Subcutaneous abdominal adipose tissue (tissue), 5 donors: ENCODE measurements around the gene RNU6-7.

ENCODE experiments used
- H3K27ac ChIP-seq: one replicate; pipeline ENCODE4 v1.7.0; 2013; ENCODE audit warnings: low read depth, mild to moderate bottlenecking, inconsistent platforms, low read length, moderate library complexity
- H3K27me3 ChIP-seq, 5 donors: one replicate each; pipeline ENCODE4 v1.7.0; 2013; ENCODE audit warnings: low read length in 5 of 5, inconsistent platforms in 1 of 5; ENCODE audit not compliant: control insufficient read depth in 5 of 5, insufficient read depth in 4 of 5
- H3K36me3 ChIP-seq, 5 donors: one replicate each; pipeline ENCODE4 v1.7.0; 2013; ENCODE audit warnings: low read length in 5 of 5; ENCODE audit not compliant: control insufficient read depth in 5 of 5, insufficient read depth in 5 of 5
- H3K4me1 ChIP-seq, 5 donors: one replicate each; pipeline ENCODE4 v1.7.0; 2013; ENCODE audit warnings: low read length in 5 of 5, mild to moderate bottlenecking in 3 of 5, moderate library complexity in 1 of 5; ENCODE audit not compliant: control insufficient read depth in 5 of 5, insufficient read depth in 5 of 5
- H3K4me3 ChIP-seq, 5 donors: one replicate each; pipeline ENCODE4 v1.7.0; 2013; ENCODE audit warnings: low read length in 5 of 5, low read depth in 1 of 5
- H3K9ac ChIP-seq, 5 donors: one replicate each; pipeline ENCODE4 v1.7.0; 2013; ENCODE audit warnings: low read length in 5 of 5, mild to moderate bottlenecking in 4 of 5, moderate library complexity in 3 of 5
- H3K9me3 ChIP-seq, 5 donors: one replicate each; pipeline ENCODE4 v1.7.0; 2013; ENCODE audit warnings: low read length in 5 of 5; ENCODE audit not compliant: control insufficient read depth in 5 of 5
- donor health status: healthy.
- donor health status: healthy.
- donor health status: healthy.
- donor health status: healthy.
- donor health status: healthy.

Gene RNU6-7

GRCh38 chr14:32190673-32191072, 11.2 kb upstream of the RNU6-7 start:
- peaks cover 0 to 3% (median 0%) of the 10 kb centered on the region in 5 donors for H3K4me1 ChIP-seq
- no peaks in the 10 kb centered on the region for H3K36me3 ChIP-seq
- no peaks in the 10 kb centered on the region for H3K27me3 ChIP-seq
- peaks cover 0 to 3% (median 0%) of the 10 kb centered on the region in 5 donors for H3K9me3 ChIP-seq
- H3K4me3 ChIP-seq, result no peak overlapping the region
- H3K9ac ChIP-seq, result no peak overlapping the region
- no peak overlapping the region for H3K27ac ChIP-seq

GRCh38 chr14:32192712-32193373, 9.0 kb upstream of the RNU6-7 start:
- Histone ChIP-seq H3K9ac (no peak overlapping the region), H3K9me3 (no peaks in the 10 kb centered on the region), H3K4me3 (no peak overlapping the region), H3K36me3 (no peaks in the 10 kb centered on the region), H3K4me1 (peaks cover 0 to 3% (median 0%) of the 10 kb centered on the region in 5 donors), H3K27me3 (no peaks in the 10 kb centered on the region), H3K27ac (no peak overlapping the region)

GRCh38 chr14:32193532-32193931, 8.3 kb upstream of the RNU6-7 start:
- Histone ChIP-seq H3K27me3 (no peaks in the 10 kb centered on the region), H3K9me3 (no peaks in the 10 kb centered on the region), H3K36me3 (no peaks in the 10 kb centered on the region), H3K27ac (no peak overlapping the region), H3K9ac (no peak overlapping the region), H3K4me3 (no peak overlapping the region), H3K4me1 (peaks cover 0 to 3% (median 0%) of the 10 kb centered on the region in 5 donors)

GRCh38 chr14:32195636-32196035, 6.2 kb upstream of the RNU6-7 start:
- no peak overlapping the region for H3K27ac ChIP-seq
- peaks cover 0 to 2% (median 1%) of the 10 kb centered on the region in 5 donors for H3K4me1 ChIP-seq
- no peak overlapping the region for H3K4me3 ChIP-seq
- no peaks in the 10 kb centered on the region for H3K27me3 ChIP-seq
- H3K9me3 ChIP-seq, result no peaks in the 10 kb centered on the region
- no peak overlapping the region for H3K9ac ChIP-seq
- H3K36me3 ChIP-seq, result no peaks in the 10 kb centered on the region

GRCh38 chr14:32197919-32198318, 3.9 kb upstream of the RNU6-7 start:
- H3K4me3 ChIP-seq, result no peak overlapping the region
- no peak overlapping the region for H3K9ac ChIP-seq
- H3K9me3 ChIP-seq, result no peaks in the 10 kb centered on the region

GRCh38 chr14:32200368-32201192, 1.3 kb upstream of the RNU6-7 start:
- peaks cover 3 to 38% (median 33%) of the 10 kb centered on the region in 5 donors for H3K4me1 ChIP-seq
- H3K9ac ChIP-seq, result peak overlapping the region in 4 of 5 donors; percentile 6 to 90 (median 72)
- H3K36me3 ChIP-seq, result no peaks in the 10 kb centered on the region
- H3K9me3 ChIP-seq, result no peaks in the 10 kb centered on the region
- no peaks in the 10 kb centered on the region for H3K27me3 ChIP-seq
- H3K27ac ChIP-seq, result no peak overlapping the region
- H3K4me3 ChIP-seq, result peak overlapping the region; percentile 92 to 98 (median 96)

More at GRCh38 chr14:32197919-32198318, 3.9 kb upstream of the RNU6-7 start:
- H3K36me3 ChIP-seq, result no peaks in the 10 kb centered on the region
- H3K27ac ChIP-seq, result no peak overlapping the region
- H3K4me1 ChIP-seq, result peaks cover 0 to 24% (median 21%) of the 10 kb centered on the region in 5 donors
- no peaks in the 10 kb centered on the region for H3K27me3 ChIP-seq

GRCh38 chr14:32201193-32201815, 541 bp upstream of the RNU6-7 start:
- H3K36me3 ChIP-seq, result no peaks in the 10 kb centered on the region
- peak overlapping the region in 4 of 5 donors; percentile 64 to 90 (median 81) for H3K9ac ChIP-seq
- peaks cover 3 to 38% (median 33%) of the 10 kb centered on the region in 5 donors for H3K4me1 ChIP-seq
- no peaks in the 10 kb centered on the region for H3K9me3 ChIP-seq
- no peaks in the 10 kb centered on the region for H3K27me3 ChIP-seq
- H3K27ac ChIP-seq, result peak overlapping the region; percentile 79
- H3K4me3 ChIP-seq, result peak overlapping the region; percentile 92 to 98 (median 96)

GRCh38 chr14:32202491-32202997, 699 bp downstream of the RNU6-7 start:
- Histone ChIP-seq H3K27ac (peak overlapping the region; percentile 79), H3K36me3 (no peaks in the 10 kb centered on the region), H3K4me3 (peak overlapping the region; percentile 87 to 98 (median 96)), H3K9ac (peak overlapping the region; percentile 12 to 90 (median 84)), H3K27me3 (no peaks in the 10 kb centered on the region), H3K4me1 (peaks cover 3 to 38% (median 33%) of the 10 kb centered on the region in 5 donors), H3K9me3 (no peaks in the 10 kb centered on the region)

- Histone ChIP-seq H3K36me3 (no peaks in the 10 kb centered on the region), H3K27me3 (no peaks in the 10 kb centered on the region), H3K9me3 (no peaks in the 10 kb centered on the region), H3K4me1 (peaks cover 3 to 38% (median 33%) of the 10 kb centered on the region in 5 donors), H3K27ac (peak within 1 kb of the TSS; percentile 79), H3K4me3 (peak within 1 kb of the TSS; percentile 87 to 98 (median 96)), H3K9ac (peak within 1 kb of the TSS; percentile 12 to 90 (median 84))
Observed at GRCh38 chr14:32202998-32203882, 1.4 kb downstream of the RNU6-7 start, which contains the start of gene RNU6-8. Gene RNU6-8, minus strand, starts transcription at chr14:32203269.
